ENCODE results near the gene TGFBI. TPM values are rescaled to one million over a fixed set of nuclear protein-coding genes. Genes with fewer than 3 reads are reported as not detected.

The TGFBI gene
- total RNA-seq, 1 donor from 2014 or later = 204 TPM

DNA sequence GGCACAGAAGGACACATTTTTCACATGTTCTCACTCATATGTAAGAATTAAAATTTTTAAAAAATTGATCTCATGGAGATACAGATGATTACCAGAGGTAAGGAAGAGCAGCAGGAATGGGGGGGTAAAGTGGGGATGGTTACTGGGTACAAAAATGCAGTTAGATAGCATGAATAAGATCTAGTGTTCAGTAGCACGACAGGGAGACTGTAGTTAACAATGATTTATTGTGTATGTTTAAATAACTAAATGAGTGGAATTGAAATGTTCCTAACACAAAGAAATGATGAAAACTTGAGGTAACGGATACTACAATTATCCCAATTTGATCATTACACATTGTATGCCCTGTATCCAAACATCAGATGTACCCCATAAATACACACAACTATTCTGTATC, 15.2 kb upstream of the TGFBI start:
- Histone ChIP-seq H3K36me3 (ENCODE audit: control insufficient read depth in 3 of 3, insufficient read depth in 3 of 3, low read length in 3 of 3) (no peaks in the 10 kb centered on the region), H3K9ac (ENCODE audit: low read depth in 1 of 3, low read length in 3 of 3) (no peak overlapping the region), H3K27ac (ENCODE audit: low read depth, low read length) (no peak overlapping the region), H3K4me3 (ENCODE audit: low read length in 3 of 3) (no peak overlapping the region), H3K27me3 (ENCODE audit: control insufficient read depth in 3 of 3, insufficient read depth in 3 of 3, low read length in 3 of 3) (no peaks in the 10 kb centered on the region), H3K4me1 (ENCODE audit: control insufficient read depth in 3 of 3, insufficient read depth in 3 of 3, low read length in 3 of 3) (peaks cover 6 to 16% (median 11%) of the 10 kb centered on the region in 3 donors), H3K9me3 (ENCODE audit: control insufficient read depth in 3 of 3, low read length in 3 of 3) (no peaks in the 10 kb centered on the region)

DNA sequence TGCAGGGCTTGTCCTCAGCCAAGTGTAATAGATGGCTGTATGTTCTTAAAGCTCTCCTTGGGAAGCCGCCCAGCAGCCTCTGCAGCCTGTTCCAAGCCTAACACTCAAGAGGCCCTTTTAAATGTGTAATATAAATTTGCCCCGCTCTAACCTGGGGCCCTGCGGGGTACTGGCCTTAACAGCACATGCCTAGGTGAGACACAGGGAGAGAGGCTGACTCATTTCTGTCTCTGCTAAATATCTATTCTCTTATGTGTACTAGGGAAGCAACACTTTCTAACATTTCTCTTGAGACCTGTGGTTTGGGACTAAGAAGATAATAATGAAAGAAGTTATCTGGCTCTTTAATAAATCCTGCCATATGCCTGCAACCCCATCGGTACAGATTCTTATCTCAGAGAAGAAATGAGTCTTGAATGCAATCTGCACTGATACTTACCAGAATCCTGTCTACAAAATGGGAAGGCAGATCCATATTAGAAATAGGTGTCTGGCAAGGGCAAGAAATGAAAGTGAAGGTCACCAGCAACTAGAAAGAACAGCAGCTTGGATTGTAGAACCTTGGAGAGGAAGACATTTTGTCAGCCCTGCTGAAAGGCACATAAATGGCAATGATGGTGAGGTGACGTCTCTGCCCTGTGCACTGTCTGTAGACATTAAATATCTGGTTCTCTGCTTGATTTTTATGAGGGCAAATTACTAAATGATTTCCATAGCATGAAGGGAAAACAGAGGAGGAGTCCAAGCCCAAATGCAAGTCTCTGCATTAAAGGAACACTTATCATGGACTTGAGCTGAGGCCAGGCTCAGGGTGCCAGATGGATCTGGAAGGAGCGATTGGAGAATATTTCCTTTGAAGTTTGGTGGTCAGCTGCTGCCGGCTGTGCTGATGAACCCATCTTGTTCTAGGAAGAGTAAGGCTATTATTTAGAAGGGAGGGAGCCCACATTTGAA, 14.5 kb upstream of the TGFBI start:
- Histone ChIP-seq H3K4me1 (ENCODE audit: control insufficient read depth in 3 of 3, insufficient read depth in 3 of 3, low read length in 3 of 3) (peaks cover 12 to 19% (median 14%) of the 10 kb centered on the region in 3 donors), H3K4me3 (ENCODE audit: low read length in 3 of 3) (peak overlapping the region in 1 of 3 donors; percentile 5), H3K9ac (ENCODE audit: low read depth in 1 of 3, low read length in 3 of 3) (no peak overlapping the region), H3K27ac (ENCODE audit: low read depth, low read length) (no peak overlapping the region), H3K27me3 (ENCODE audit: control insufficient read depth in 3 of 3, insufficient read depth in 3 of 3, low read length in 3 of 3) (no peaks in the 10 kb centered on the region), H3K9me3 (ENCODE audit: control insufficient read depth in 3 of 3, low read length in 3 of 3) (no peaks in the 10 kb centered on the region), H3K36me3 (ENCODE audit: control insufficient read depth in 3 of 3, insufficient read depth in 3 of 3, low read length in 3 of 3) (no peaks in the 10 kb centered on the region)

DNA sequence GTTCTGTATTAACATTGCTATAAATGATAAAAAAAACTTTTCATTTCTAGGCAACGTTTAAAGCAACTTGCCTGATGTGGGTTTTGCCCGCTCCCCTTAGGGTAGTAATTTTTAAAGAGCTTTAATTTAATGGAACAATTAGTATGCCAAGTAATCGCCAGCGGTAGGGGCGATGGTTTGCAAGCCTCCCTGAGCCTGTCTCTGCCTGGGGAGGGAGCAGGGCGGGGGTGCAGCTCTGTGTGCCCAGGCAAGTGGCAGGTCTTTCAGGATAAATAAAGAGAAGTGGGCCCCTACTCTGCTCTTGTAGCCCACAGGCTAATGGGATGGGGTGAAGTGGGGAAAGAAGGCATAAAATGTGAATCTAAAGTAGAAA, 13.8 kb upstream of the TGFBI start:
- no peak overlapping the region for H3K27ac ChIP-seq (ENCODE audit: low read depth, low read length)
- H3K4me1 ChIP-seq (ENCODE audit: control insufficient read depth in 3 of 3, insufficient read depth in 3 of 3, low read length in 3 of 3) = peaks cover 12 to 24% (median 14%) of the 10 kb centered on the region in 3 donors

DNA sequence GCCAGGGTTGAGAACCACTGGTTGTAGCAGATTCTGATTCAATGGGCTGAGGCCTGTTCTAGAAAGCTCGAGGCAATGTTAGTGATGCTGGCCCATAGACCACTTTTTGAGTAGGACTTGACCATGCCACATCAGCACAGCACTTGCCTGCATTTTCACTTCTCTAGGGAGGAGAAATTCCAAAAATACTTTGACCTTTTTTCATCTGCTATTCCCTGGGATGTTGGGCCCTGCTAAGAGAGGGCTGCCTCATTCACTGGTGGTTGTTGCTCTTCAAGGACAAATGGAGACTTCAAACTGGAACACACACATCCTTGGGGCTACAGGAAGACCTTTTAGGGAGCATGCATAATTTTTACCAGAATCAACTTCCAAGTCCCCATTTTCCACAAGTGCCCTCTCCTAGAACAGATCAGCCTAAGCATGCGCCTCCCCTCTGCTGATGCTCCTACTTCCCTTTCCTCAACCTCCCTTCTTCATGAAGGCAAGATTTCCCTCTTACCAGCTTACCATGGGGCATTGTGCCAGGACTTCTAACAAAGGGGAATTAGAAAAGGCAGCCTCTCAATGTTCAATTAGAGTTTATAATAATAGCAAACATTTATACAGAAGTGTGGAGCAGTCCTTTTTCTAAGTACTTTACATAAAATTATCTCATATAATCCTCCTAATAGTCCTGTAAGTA, 12.7 kb upstream of the TGFBI start:
- Histone ChIP-seq H3K27ac (ENCODE audit: low read depth, low read length) (no peak overlapping the region), H3K9ac (ENCODE audit: low read depth in 1 of 3, low read length in 3 of 3) (no peak overlapping the region), H3K27me3 (ENCODE audit: control insufficient read depth in 3 of 3, insufficient read depth in 3 of 3, low read length in 3 of 3) (no peaks in the 10 kb centered on the region), H3K9me3 (ENCODE audit: control insufficient read depth in 3 of 3, low read length in 3 of 3) (no peaks in the 10 kb centered on the region), H3K4me1 (ENCODE audit: control insufficient read depth in 3 of 3, insufficient read depth in 3 of 3, low read length in 3 of 3) (peaks cover 18 to 32% (median 20%) of the 10 kb centered on the region in 3 donors), H3K36me3 (ENCODE audit: control insufficient read depth in 3 of 3, insufficient read depth in 3 of 3, low read length in 3 of 3) (no peaks in the 10 kb centered on the region), H3K4me3 (ENCODE audit: low read length in 3 of 3) (no peak overlapping the region)

More for the DNA sequence above, 13.8 kb upstream of the TGFBI start:
- no peak overlapping the region for H3K4me3 ChIP-seq (ENCODE audit: low read length in 3 of 3)
- H3K9ac ChIP-seq (ENCODE audit: low read depth in 1 of 3, low read length in 3 of 3) = no peak overlapping the region
- no peaks in the 10 kb centered on the region for H3K9me3 ChIP-seq (ENCODE audit: control insufficient read depth in 3 of 3, low read length in 3 of 3)
- H3K36me3 ChIP-seq (ENCODE audit: control insufficient read depth in 3 of 3, insufficient read depth in 3 of 3, low read length in 3 of 3) = no peaks in the 10 kb centered on the region
- H3K27me3 ChIP-seq (ENCODE audit: control insufficient read depth in 3 of 3, insufficient read depth in 3 of 3, low read length in 3 of 3) = no peaks in the 10 kb centered on the region

DNA sequence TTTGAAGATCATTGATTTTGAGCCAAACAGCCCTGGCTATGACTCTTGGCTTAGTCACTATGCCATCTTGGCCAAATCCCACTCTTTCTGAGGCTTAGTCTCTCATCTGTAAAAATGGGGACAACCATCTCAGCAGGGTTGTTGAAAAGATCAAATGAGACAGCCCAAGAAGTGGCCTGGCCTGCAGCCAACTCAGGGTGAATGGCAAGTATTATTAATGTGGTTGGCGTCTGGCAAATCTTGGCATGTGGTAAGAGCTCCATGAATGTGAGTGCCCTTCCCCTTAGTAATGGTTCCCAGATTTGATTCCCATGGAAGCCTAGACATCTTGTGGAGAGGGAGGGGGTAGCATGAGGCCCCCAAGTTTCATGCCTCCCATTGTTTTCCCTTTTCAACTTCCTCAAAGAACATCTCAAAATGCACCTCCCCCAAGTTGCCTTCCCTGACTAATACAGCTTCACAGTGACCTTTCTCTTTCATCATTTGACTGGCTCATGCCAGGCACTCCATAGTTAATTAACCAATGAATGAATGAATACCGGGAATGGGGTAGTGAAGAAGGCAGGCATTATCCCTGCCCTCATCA, 11.8 kb upstream of the TGFBI start:
- Histone ChIP-seq H3K9ac (ENCODE audit: low read depth in 1 of 3, low read length in 3 of 3) (no peak overlapping the region), H3K4me3 (ENCODE audit: low read length in 3 of 3) (no peak overlapping the region), H3K4me1 (ENCODE audit: control insufficient read depth in 3 of 3, insufficient read depth in 3 of 3, low read length in 3 of 3) (peaks cover 17 to 31% (median 21%) of the 10 kb centered on the region in 3 donors), H3K9me3 (ENCODE audit: control insufficient read depth in 3 of 3, low read length in 3 of 3) (no peaks in the 10 kb centered on the region), H3K27ac (ENCODE audit: low read depth, low read length) (no peak overlapping the region), H3K27me3 (ENCODE audit: control insufficient read depth in 3 of 3, insufficient read depth in 3 of 3, low read length in 3 of 3) (no peaks in the 10 kb centered on the region), H3K36me3 (ENCODE audit: control insufficient read depth in 3 of 3, insufficient read depth in 3 of 3, low read length in 3 of 3) (no peaks in the 10 kb centered on the region)

DNA sequence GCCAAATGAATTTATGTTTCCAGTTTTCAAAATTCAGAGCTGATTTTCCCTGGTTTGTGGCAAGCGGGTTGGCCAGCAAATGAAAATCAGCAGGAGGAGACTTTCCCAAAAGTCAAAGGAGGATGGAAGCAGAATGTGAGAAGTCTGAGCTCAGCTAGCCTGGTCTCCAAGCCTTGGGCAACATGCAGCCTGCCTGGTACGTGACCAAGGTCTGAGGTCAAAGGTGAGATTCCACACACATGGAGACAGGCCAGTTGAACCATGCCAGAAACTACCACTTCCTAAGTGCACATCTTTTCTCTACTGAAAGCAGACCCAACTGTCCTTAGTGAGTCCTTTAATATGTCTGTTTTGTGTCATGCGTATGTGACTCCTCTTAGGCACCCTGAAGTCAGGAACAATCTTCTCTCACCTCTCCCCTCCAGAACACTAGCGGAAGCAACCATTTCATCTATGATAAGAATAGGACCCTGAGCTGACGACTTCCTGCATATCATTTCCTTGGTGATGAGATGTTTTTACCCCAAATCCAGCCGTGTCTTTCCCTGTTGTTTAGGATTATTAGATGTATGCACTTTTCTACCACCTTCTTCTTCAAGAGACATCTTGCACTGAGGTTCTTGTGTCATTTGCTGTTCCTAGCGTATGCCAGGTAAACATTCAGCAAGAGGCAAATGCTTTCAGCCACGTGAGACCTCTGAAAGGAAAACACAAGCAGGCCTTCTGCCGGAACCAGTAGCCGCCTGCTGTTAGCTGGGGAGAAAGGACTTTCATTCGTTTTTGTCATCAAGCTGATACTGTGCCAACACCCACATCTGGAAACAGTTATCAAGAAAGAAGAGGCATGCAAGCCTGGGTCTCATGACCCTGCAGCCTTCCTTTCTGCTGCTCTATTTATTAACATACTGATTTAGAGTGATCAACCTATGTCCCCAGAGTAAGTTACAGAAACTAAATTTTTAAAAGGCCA, 9.7 kb upstream of the TGFBI start:
- H3K27me3 ChIP-seq (ENCODE audit: control insufficient read depth in 3 of 3, insufficient read depth in 3 of 3, low read length in 3 of 3) = no peaks in the 10 kb centered on the region
- no peaks in the 10 kb centered on the region for H3K36me3 ChIP-seq (ENCODE audit: control insufficient read depth in 3 of 3, insufficient read depth in 3 of 3, low read length in 3 of 3)
- no peak overlapping the region for H3K4me3 ChIP-seq (ENCODE audit: low read length in 3 of 3)
- no peaks in the 10 kb centered on the region for H3K9me3 ChIP-seq (ENCODE audit: control insufficient read depth in 3 of 3, low read length in 3 of 3)
- H3K9ac ChIP-seq (ENCODE audit: low read depth in 1 of 3, low read length in 3 of 3) = no peak overlapping the region
- H3K4me1 ChIP-seq (ENCODE audit: control insufficient read depth in 3 of 3, insufficient read depth in 3 of 3, low read length in 3 of 3) = peaks cover 20 to 31% (median 26%) of the 10 kb centered on the region in 3 donors
- peak overlapping the region; percentile 65 for H3K27ac ChIP-seq (ENCODE audit: low read depth, low read length)

DNA sequence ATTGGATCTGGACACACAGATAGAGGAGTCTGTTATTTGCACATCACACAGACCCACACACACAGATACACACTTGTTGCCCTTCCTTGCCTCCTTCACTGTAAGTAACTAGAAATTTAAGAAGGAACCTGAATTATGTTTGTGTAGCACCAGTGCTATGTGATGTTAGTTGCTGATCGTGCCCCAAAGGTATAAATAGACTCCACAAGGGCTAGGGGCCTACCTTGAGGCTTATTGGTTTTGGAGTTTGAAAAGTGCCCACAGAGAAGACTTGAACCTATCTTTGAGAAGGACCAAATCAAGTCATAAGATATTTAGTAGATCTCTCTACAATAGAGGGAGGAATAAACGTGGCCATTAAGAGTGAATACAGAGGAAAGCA, 8.8 kb upstream of the TGFBI start:
- peak overlapping the region; percentile 65 for H3K27ac ChIP-seq (ENCODE audit: low read depth, low read length)
- no peak overlapping the region for H3K9ac ChIP-seq (ENCODE audit: low read depth in 1 of 3, low read length in 3 of 3)
- no peaks in the 10 kb centered on the region for H3K36me3 ChIP-seq (ENCODE audit: control insufficient read depth in 3 of 3, insufficient read depth in 3 of 3, low read length in 3 of 3)
- peaks cover 21 to 33% (median 26%) of the 10 kb centered on the region in 3 donors for H3K4me1 ChIP-seq (ENCODE audit: control insufficient read depth in 3 of 3, insufficient read depth in 3 of 3, low read length in 3 of 3)
- no peaks in the 10 kb centered on the region for H3K9me3 ChIP-seq (ENCODE audit: control insufficient read depth in 3 of 3, low read length in 3 of 3)
- no peaks in the 10 kb centered on the region for H3K27me3 ChIP-seq (ENCODE audit: control insufficient read depth in 3 of 3, insufficient read depth in 3 of 3, low read length in 3 of 3)
- no peak overlapping the region for H3K4me3 ChIP-seq (ENCODE audit: low read length in 3 of 3)

DNA sequence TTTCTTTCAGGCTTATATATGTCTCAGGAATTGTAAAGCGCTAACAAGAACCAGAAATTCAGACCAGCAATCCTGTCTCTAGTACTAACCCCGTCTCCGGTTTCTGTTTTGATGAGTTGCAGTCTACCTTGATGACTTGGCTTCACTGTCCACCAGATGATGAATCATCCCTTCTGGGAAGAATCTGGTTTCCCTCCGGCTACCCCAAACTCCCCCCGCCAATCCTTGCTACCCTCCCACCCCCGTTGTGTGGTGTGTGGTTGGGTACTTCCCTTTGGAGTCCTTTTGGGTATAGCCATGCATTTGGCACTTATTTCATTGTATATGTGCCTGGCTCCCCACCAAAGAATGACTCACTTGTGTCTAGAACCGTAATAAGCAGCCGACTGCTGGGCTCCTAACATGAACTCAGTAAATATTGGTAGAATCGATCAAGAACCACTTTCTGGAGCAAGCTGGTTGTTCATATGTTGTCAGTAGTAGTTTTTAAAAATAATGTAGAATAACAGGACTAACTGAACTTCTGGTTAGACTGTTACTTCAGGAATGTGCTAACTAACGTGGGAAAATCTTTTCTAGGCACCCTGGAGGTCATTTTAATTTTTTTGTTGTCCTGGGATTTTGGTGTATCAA, 8.3 kb upstream of the TGFBI start:
- H3K9ac ChIP-seq (ENCODE audit: low read depth in 1 of 3, low read length in 3 of 3) = no peak overlapping the region
- peak overlapping the region; percentile 65 for H3K27ac ChIP-seq (ENCODE audit: low read depth, low read length)
- no peaks in the 10 kb centered on the region for H3K27me3 ChIP-seq (ENCODE audit: control insufficient read depth in 3 of 3, insufficient read depth in 3 of 3, low read length in 3 of 3)
- H3K4me3 ChIP-seq (ENCODE audit: low read length in 3 of 3) = no peak overlapping the region
- H3K4me1 ChIP-seq (ENCODE audit: control insufficient read depth in 3 of 3, insufficient read depth in 3 of 3, low read length in 3 of 3) = peaks cover 21 to 33% (median 26%) of the 10 kb centered on the region in 3 donors
- H3K36me3 ChIP-seq (ENCODE audit: control insufficient read depth in 3 of 3, insufficient read depth in 3 of 3, low read length in 3 of 3) = no peaks in the 10 kb centered on the region
- no peaks in the 10 kb centered on the region for H3K9me3 ChIP-seq (ENCODE audit: control insufficient read depth in 3 of 3, low read length in 3 of 3)

DNA sequence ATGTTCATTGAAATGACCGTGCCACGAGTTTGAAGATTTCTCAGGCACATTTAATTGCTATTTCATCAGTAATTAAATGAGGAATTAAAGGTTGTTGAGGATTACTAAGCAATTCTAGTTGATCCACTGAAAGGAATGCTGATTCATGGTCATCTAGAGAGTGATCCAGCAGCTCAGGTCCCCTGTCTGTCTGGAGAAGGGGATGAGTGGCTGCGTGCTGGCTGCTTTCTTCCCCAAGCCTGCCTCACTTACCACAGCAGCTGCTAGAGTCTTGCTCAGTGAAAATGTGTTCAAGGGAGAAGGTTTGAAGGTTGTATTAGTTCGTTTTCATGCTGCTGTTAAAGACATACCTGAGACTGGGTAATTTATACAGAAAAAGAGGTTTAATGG, 7.8 kb upstream of the TGFBI start:
- Histone ChIP-seq H3K9me3 (ENCODE audit: control insufficient read depth in 3 of 3, low read length in 3 of 3) (no peaks in the 10 kb centered on the region), H3K36me3 (ENCODE audit: control insufficient read depth in 3 of 3, insufficient read depth in 3 of 3, low read length in 3 of 3) (no peaks in the 10 kb centered on the region), H3K27ac (ENCODE audit: low read depth, low read length) (peak overlapping the region; percentile 65), H3K4me1 (ENCODE audit: control insufficient read depth in 3 of 3, insufficient read depth in 3 of 3, low read length in 3 of 3) (peaks cover 21 to 33% (median 26%) of the 10 kb centered on the region in 3 donors), H3K9ac (ENCODE audit: low read depth in 1 of 3, low read length in 3 of 3) (no peak overlapping the region), H3K4me3 (ENCODE audit: low read length in 3 of 3) (no peak overlapping the region), H3K27me3 (ENCODE audit: control insufficient read depth in 3 of 3, insufficient read depth in 3 of 3, low read length in 3 of 3) (no peaks in the 10 kb centered on the region)
